GM23338 (cell line): ENCODE data around the gene RAX2. TPM values are rescaled to one million over a fixed set of nuclear protein-coding genes. Genes with fewer than 3 reads are reported as not detected.

Source experiments
- ATAC-seq: fragments of 200-7000 bp; cut with Tn5 transposase; 3 replicates; pipeline ENCODE4 v1.9.1; 2020
- DNase-seq: peaks from one replicate; pipeline ENCODE4 v3.0.0-alpha.2; 2015; ENCODE audit warnings: low spot score
- H2AFZ ChIP-seq: fragments of 200-600 bp; sonication (generic); 2 replicates; pipeline ENCODE4 v1.8.0; 2016; ENCODE audit warnings: antibody characterized with exemption, mild to moderate bottlenecking, moderate library complexity
- H3F3A ChIP-seq: fragments of 200-600 bp; sonication (generic); replicated peaks from 2 replicates; pipeline ENCODE4 v1.8.0; 2017; ENCODE audit warnings: antibody characterized with exemption, mixed run types, low read depth
- H3K27ac ChIP-seq: fragments of 200-600 bp; sonication (generic); 2 replicates; pipeline ENCODE4 v1.6.1; 2016; ENCODE audit warnings: low read depth
- H3K27me3 ChIP-seq: fragments of 200-600 bp; sonication (generic); 2 replicates; pipeline ENCODE4 v1.8.0; 2016; ENCODE audit warnings: mild to moderate bottlenecking, mixed run types, moderate library complexity; ENCODE audit not compliant: insufficient read depth
- H3K36me3 ChIP-seq: fragments of 200-600 bp; sonication (generic); 2 replicates; pipeline ENCODE4 v1.8.0; 2016; ENCODE audit warnings: mild to moderate bottlenecking; ENCODE audit not compliant: insufficient read depth
- H3K4me1 ChIP-seq: fragments of 200-600 bp; sonication (generic); 2 replicates; pipeline ENCODE4 v1.8.0; 2016; ENCODE audit warnings: mild to moderate bottlenecking, moderate library complexity; ENCODE audit not compliant: insufficient read depth
- H3K4me2 ChIP-seq: fragments of 200-600 bp; sonication (generic); 2 replicates; pipeline ENCODE4 v1.7.1; 2017; ENCODE audit warnings: mixed run types
- H3K4me3 ChIP-seq: fragments of 200-600 bp; sonication (generic); 2 replicates; pipeline ENCODE4 v1.6.1; 2016; ENCODE audit warnings: mixed run types
- H3K79me2 ChIP-seq: fragments of 200-600 bp; sonication (generic); replicated peaks from 2 replicates; pipeline ENCODE4 v1.8.0; 2017; ENCODE audit warnings: mild to moderate bottlenecking; ENCODE audit not compliant: insufficient read depth
- H3K9me2 ChIP-seq: fragments of 200-600 bp; sonication (generic); 2 replicates; pipeline ENCODE4 v1.8.0; 2017; ENCODE audit not compliant: insufficient read depth
- H4K20me1 ChIP-seq: fragments of 200-600 bp; sonication (generic); replicated peaks from 2 replicates; pipeline ENCODE4 v1.8.0; 2017; ENCODE audit warnings: mild to moderate bottlenecking; ENCODE audit not compliant: insufficient read depth
- H3K27ac Mint-ChIP-seq: 2 replicates; pipeline ENCODE4 v1.8.0; 2020; ENCODE audit warnings: inconsistent platforms, mild to moderate bottlenecking, moderate library complexity, mixed read lengths
- H3K27me3 Mint-ChIP-seq: 3 replicates; pipeline ENCODE4 v1.8.0; 2022; ENCODE audit warnings: low read depth, mild to moderate bottlenecking, moderate library complexity, mixed read lengths, inconsistent platforms; ENCODE audit not compliant: insufficient read depth, poor library complexity
- H3K36me3 Mint-ChIP-seq: 3 replicates; pipeline ENCODE4 v1.8.0; 2021; ENCODE audit warnings: low read depth, mild to moderate bottlenecking, inconsistent platforms, moderate library complexity, mixed read lengths
- H3K4me1 Mint-ChIP-seq: 3 replicates; pipeline ENCODE4 v1.8.0; 2020; ENCODE audit warnings: mild to moderate bottlenecking, inconsistent platforms, mixed read lengths
- H3K4me3 Mint-ChIP-seq: 3 replicates; pipeline ENCODE4 v1.8.0; 2021; ENCODE audit warnings: moderate library complexity, mild to moderate bottlenecking, inconsistent platforms, mixed read lengths
- H3K9me3 Mint-ChIP-seq: 3 replicates; pipeline ENCODE4 v1.8.0; 2020; ENCODE audit warnings: moderate library complexity, mild to moderate bottlenecking, inconsistent platforms, mixed read lengths
- CREB1 ChIP-seq: fragments of 250-450 bp; sonication (Bioruptor Pico); IDR thresholded peaks from 2 replicates; pipeline ENCODE4 v1.5.0; 2020; ENCODE audit warnings: low read depth, mild to moderate bottlenecking, moderate library complexity
- CTCF ChIP-seq, 2 experiments: fragments of 200-600 bp in 1 of 2; sonication (generic) in 1 of 2; conservative IDR thresholded peaks; 2 replicates each; pipeline versions ENCODE4 v1.5.1 to v1.6.1; 2016 to 2017; ENCODE audit warnings: antibody characterized with exemption in 2 of 2, low read depth in 2 of 2, mild to moderate bottlenecking in 2 of 2, moderate library complexity in 1 of 2
- EZH2 ChIP-seq: fragments of 200-600 bp; sonication (generic); IDR thresholded peaks from one replicate; pipeline ENCODE4 v1.8.0; 2017; ENCODE audit warnings: antibody characterized with exemption, mild to moderate bottlenecking, low read depth; ENCODE audit not compliant: unreplicated experiment
- EZH2phosphoT487 ChIP-seq: fragments of 200-600 bp; sonication (generic); IDR thresholded peaks from one replicate; pipeline ENCODE4 v1.8.1; 2018; ENCODE audit warnings: antibody characterized with exemption; ENCODE audit not compliant: unreplicated experiment
- JUNB ChIP-seq: IDR thresholded peaks from one replicate; pipeline ENCODE4 v1.6.1; 2016; ENCODE audit warnings: antibody characterized with exemption; ENCODE audit not compliant: unreplicated experiment
- NANOG ChIP-seq: IDR thresholded peaks from 2 replicates; pipeline ENCODE4 v1.6.1; 2016; ENCODE audit warnings: antibody characterized with exemption, borderline replicate concordance
- POLR2AphosphoS5 ChIP-seq: IDR thresholded peaks from 2 replicates; pipeline ENCODE4 v1.6.1; 2016; ENCODE audit warnings: antibody characterized with exemption, low read depth
- REST ChIP-seq: IDR thresholded peaks from one replicate; pipeline ENCODE4 v1.6.1; 2018; ENCODE audit warnings: antibody characterized with exemption; ENCODE audit not compliant: unreplicated experiment
- STAT1 ChIP-seq: IDR thresholded peaks from one replicate; pipeline ENCODE4 v1.6.1; 2016; ENCODE audit warnings: antibody characterized with exemption; ENCODE audit not compliant: unreplicated experiment
- ZNF114 ChIP-seq: fragments of 250-450 bp; sonication (Bioruptor Pico); IDR thresholded peaks from 2 replicates; pipeline ENCODE4 v1.5.0; 2020; ENCODE audit warnings: mild to moderate bottlenecking, moderate library complexity
- polyA plus RNA-seq: library from polyadenylated mRNA; unstranded; fragments of >200 nt; fragmentation: Nextera tagmentation; extraction: Ambion mirVana; gene quantifications from 2 replicates; pipeline ENCODE4 v1.2.1, GENCODE V29; 2016
- total RNA-seq: library from RNA; depleted of rRNA; stranded (reverse); fragments of >200 nt; shearing (Covaris generic); gene quantifications from 2 replicates; pipeline ENCODE4 v1.2.3, GENCODE V29; 2014
- TF ChIP-seq, protein P1 (sequence below): IDR thresholded peaks from 2 replicates; pipeline ENCODE4 v1.6.1; 2016; ENCODE audit warnings: antibody characterized with exemption
- TF ChIP-seq, protein P2 (sequence below): fragments of 250-450 bp; sonication (Bioruptor Pico); IDR thresholded peaks from 2 replicates; pipeline ENCODE4 v1.5.0; 2020; ENCODE audit warnings: mild to moderate bottlenecking, moderate library complexity

Gene RAX2
- total and polyA plus RNA-seq, 2 experiments from 2014 or later, result 0.13 TPM; not detected in 1

- H3K4me3 ChIP-seq, result no peak overlapping the region
- no peaks in the 10 kb centered on the region for H4K20me1 ChIP-seq
- no peaks in the 10 kb centered on the region for H3K79me2 ChIP-seq
- H3K27me3 ChIP-seq, result peaks cover 14% of the 10 kb centered on the region; the same call in 1 of the 2 replicates
- Mint-ChIP-seq H3K36me3 (no peaks in the 10 kb centered on the region), H3K27ac (no peak overlapping the region), H3K27me3 (peaks cover 21% of the 10 kb centered on the region), H3K4me1 (no peaks in the 10 kb centered on the region; the same call in 2 of the 3 replicates), H3K9me3 (peaks cover 4% of the 10 kb centered on the region; the same call in 1 of the 3 replicates), H3K4me3 (no peak overlapping the region)
- ATAC-seq (no peak), DNase-seq (no peak)
- no peaks in the 10 kb centered on the region for H3K36me3 ChIP-seq
- H3K27ac ChIP-seq, result no peak overlapping the region
- no peak overlapping the region for H3K4me2 ChIP-seq
- H3K9me2 ChIP-seq, result no peaks in the 10 kb centered on the region
- TF ChIP-seq, protein P1, sequence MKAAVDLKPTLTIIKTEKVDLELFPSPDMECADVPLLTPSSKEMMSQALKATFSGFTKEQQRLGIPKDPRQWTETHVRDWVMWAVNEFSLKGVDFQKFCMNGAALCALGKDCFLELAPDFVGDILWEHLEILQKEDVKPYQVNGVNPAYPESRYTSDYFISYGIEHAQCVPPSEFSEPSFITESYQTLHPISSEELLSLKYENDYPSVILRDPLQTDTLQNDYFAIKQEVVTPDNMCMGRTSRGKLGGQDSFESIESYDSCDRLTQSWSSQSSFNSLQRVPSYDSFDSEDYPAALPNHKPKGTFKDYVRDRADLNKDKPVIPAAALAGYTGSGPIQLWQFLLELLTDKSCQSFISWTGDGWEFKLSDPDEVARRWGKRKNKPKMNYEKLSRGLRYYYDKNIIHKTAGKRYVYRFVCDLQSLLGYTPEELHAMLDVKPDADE, result no peak
- TF ChIP-seq REST (no peak), POLR2AphosphoS5 (no peak), JUNB (no peak), NANOG (no peak), EZH2phosphoT487 (no peak), CREB1 (no peak), EZH2 (no peak), ZNF114 (CRISPR knock-in tag) (no peak), STAT1 (no peak), CTCF (conservative IDR thresholded peaks at IDR 0.05; ENCODE audit: low read depth in 2 of 2) (no peak)
- TF ChIP-seq, protein P2, sequence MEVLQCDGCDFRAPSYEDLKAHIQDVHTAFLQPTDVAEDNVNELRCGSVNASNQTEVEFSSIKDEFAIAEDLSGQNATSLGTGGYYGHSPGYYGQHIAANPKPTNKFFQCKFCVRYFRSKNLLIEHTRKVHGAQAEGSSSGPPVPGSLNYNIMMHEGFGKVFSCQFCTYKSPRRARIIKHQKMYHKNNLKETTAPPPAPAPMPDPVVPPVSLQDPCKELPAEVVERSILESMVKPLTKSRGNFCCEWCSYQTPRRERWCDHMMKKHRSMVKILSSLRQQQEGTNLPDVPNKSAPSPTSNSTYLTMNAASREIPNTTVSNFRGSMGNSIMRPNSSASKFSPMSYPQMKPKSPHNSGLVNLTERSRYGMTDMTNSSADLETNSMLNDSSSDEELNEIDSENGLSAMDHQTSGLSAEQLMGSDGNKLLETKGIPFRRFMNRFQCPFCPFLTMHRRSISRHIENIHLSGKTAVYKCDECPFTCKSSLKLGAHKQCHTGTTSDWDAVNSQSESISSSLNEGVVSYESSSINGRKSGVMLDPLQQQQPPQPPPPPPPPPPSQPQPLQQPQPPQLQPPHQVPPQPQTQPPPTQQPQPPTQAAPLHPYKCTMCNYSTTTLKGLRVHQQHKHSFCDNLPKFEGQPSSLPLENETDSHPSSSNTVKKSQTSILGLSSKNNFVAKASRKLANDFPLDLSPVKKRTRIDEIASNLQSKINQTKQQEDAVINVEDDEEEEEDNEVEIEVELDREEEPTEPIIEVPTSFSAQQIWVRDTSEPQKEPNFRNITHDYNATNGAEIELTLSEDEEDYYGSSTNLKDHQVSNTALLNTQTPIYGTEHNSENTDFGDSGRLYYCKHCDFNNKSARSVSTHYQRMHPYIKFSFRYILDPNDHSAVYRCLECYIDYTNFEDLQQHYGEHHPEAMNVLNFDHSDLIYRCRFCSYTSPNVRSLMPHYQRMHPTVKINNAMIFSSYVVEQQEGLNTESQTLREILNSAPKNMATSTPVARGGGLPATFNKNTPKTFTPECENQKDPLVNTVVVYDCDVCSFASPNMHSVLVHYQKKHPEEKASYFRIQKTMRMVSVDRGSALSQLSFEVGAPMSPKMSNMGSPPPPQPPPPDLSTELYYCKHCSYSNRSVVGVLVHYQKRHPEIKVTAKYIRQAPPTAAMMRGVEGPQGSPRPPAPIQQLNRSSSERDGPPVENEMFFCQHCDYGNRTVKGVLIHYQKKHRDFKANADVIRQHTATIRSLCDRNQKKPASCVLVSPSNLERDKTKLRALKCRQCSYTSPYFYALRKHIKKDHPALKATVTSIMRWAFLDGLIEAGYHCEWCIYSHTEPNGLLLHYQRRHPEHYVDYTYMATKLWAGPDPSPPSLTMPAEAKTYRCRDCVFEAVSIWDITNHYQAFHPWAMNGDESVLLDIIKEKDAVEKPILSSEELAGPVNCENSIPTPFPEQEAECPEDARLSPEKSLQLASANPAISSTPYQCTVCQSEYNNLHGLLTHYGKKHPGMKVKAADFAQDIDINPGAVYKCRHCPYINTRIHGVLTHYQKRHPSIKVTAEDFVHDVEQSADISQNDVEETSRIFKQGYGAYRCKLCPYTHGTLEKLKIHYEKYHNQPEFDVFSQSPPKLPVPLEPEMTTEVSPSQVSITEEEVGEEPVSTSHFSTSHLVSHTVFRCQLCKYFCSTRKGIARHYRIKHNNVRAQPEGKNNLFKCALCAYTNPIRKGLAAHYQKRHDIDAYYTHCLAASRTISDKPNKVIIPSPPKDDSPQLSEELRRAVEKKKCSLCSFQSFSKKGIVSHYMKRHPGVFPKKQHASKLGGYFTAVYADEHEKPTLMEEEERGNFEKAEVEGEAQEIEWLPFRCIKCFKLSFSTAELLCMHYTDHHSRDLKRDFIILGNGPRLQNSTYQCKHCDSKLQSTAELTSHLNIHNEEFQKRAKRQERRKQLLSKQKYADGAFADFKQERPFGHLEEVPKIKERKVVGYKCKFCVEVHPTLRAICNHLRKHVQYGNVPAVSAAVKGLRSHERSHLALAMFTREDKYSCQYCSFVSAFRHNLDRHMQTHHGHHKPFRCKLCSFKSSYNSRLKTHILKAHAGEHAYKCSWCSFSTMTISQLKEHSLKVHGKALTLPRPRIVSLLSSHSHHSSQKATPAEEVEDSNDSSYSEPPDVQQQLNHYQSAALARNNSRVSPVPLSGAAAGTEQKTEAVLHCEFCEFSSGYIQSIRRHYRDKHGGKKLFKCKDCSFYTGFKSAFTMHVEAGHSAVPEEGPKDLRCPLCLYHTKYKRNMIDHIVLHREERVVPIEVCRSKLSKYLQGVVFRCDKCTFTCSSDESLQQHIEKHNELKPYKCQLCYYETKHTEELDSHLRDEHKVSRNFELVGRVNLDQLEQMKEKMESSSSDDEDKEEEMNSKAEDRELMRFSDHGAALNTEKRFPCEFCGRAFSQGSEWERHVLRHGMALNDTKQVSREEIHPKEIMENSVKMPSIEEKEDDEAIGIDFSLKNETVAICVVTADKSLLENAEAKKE (CRISPR knock-in tag), result no peak
- H2AFZ ChIP-seq, result no peak overlapping the region
- H3F3A ChIP-seq, result peaks cover 18% of the 10 kb centered on the region
- no peaks in the 10 kb centered on the region; the same call in 1 of the 2 replicates for H3K4me1 ChIP-seq
Observed at GRCh38 chr19:3803986-3804385, 32.0 kb upstream of the RAX2 start.
